Right atrium auricular region (tissue), 2 donors: ENCODE data around the gene PTRH2. TPM values are rescaled to one million over a fixed set of nuclear protein-coding genes. Genes with fewer than 3 reads are reported as not detected.

Source experiments
- DNase-seq: peaks from one replicate; pipeline ENCODE4 v3.0.0-alpha.2; 2019; ENCODE audit warnings: low spot score
- H3K27ac ChIP-seq, 2 donors: fragments of 200-600 bp; sonication (generic); 1 replicate in 1 of 2; 2 replicates in 1 of 2; pipeline ENCODE4 v1.5.1; 2016 to 2019
- H3K27me3 ChIP-seq, 2 donors: fragments of 200-600 bp; sonication (generic); one replicate each; pipeline versions ENCODE4 v1.5.1 to v1.6.0; 2017 to 2019
- H3K36me3 ChIP-seq: fragments of 200-600 bp; sonication (generic); one replicate; pipeline ENCODE4 v1.5.1; 2016
- H3K4me1 ChIP-seq, 2 donors: fragments of 200-600 bp; sonication (generic); one replicate each; pipeline versions ENCODE4 v1.5.1 to v1.6.0; 2017 to 2019
- H3K4me3 ChIP-seq, 2 donors: fragments of 200-600 bp; sonication (generic); 1 replicate in 1 of 2; 2 replicates in 1 of 2; pipeline ENCODE4 v1.5.1; 2017 to 2019; ENCODE audit warnings: mild to moderate bottlenecking in 1 of 2, moderate library complexity in 1 of 2
- H3K9me3 ChIP-seq, 2 donors: fragments of 200-600 bp; sonication (generic); one replicate each; pipeline ENCODE4 v1.5.1; 2019
- total RNA-seq, 2 donors: library from RNA; depleted of rRNA; stranded (reverse); fragments of >200 nt; gene quantifications; one replicate each; pipeline ENCODE4 v1.1.0, GENCODE V29; 2016
- TF ChIP-seq, protein P1 (sequence below), 2 donors: fragments of 200-600 bp; sonication (generic); IDR thresholded peaks; one replicate each; pipeline ENCODE4 v1.5.1; 2019; ENCODE audit warnings: antibody characterized with exemption in 2 of 2

PTRH2 gene
- total RNA-seq, 2 donors from 2014 or later: 13.8 to 14.1 TPM

DNA sequence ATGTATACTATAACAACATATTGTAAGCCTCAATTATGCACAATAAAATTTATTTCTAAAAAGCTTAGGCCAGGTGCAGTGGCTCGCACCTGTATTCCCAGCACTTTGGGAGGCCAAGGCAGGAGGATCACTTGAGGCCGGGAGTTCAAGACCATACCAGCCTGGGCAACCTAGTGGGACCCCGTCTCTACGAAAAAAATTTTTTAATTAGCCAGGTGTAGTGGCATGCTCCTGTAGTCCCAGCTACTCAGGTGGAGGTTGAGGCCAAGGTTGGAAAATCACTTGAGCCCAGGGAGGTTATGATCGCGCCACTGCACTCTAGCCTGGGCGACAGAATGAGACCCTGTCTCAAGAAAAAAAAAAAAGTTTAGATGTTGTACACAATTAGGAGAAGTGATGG lies 45.7 kb upstream of the PTRH2 start:
- H3K4me1 ChIP-seq: no peaks in the 10 kb centered on the region
- TF ChIP-seq, protein P1, sequence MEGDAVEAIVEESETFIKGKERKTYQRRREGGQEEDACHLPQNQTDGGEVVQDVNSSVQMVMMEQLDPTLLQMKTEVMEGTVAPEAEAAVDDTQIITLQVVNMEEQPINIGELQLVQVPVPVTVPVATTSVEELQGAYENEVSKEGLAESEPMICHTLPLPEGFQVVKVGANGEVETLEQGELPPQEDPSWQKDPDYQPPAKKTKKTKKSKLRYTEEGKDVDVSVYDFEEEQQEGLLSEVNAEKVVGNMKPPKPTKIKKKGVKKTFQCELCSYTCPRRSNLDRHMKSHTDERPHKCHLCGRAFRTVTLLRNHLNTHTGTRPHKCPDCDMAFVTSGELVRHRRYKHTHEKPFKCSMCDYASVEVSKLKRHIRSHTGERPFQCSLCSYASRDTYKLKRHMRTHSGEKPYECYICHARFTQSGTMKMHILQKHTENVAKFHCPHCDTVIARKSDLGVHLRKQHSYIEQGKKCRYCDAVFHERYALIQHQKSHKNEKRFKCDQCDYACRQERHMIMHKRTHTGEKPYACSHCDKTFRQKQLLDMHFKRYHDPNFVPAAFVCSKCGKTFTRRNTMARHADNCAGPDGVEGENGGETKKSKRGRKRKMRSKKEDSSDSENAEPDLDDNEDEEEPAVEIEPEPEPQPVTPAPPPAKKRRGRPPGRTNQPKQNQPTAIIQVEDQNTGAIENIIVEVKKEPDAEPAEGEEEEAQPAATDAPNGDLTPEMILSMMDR (IDR thresholded peaks at IDR 0.05): no peak
- H3K4me3 ChIP-seq: no peak overlapping the region
- H3K27ac ChIP-seq: no peak overlapping the region
- no peaks in the 10 kb centered on the region for H3K36me3 ChIP-seq
- no peak for DNase-seq
- no peaks in the 10 kb centered on the region for H3K9me3 ChIP-seq
- no peaks in the 10 kb centered on the region for H3K27me3 ChIP-seq

DNA sequence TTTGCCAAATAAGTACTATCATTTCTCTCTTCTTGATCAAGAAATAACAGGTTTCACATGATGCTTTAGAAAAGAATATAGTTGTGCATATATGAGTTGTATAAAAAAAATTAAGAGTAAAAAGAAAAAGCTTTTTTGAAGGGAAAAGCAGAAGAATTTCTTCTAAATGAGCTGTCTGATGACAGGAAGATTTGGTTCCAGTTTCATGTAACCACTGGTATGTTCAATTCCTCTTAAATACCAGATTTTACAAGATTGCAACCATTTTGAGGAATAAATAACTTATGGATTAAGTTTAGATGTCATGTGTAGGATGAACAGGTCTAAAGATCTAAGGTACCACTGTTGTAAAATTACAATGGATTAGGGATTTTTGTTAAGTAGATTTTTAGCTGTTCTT lies 45.2 kb upstream of the PTRH2 start:
- H3K27ac ChIP-seq: no peak overlapping the region
- H3K4me1 ChIP-seq: no peaks in the 10 kb centered on the region
- no peaks in the 10 kb centered on the region for H3K9me3 ChIP-seq
- no peak overlapping the region for H3K4me3 ChIP-seq
- no peak for DNase-seq
- H3K36me3 ChIP-seq: no peaks in the 10 kb centered on the region
- no peaks in the 10 kb centered on the region for H3K27me3 ChIP-seq
- TF ChIP-seq, protein P1 (IDR thresholded peaks at IDR 0.05): no peak

DNA sequence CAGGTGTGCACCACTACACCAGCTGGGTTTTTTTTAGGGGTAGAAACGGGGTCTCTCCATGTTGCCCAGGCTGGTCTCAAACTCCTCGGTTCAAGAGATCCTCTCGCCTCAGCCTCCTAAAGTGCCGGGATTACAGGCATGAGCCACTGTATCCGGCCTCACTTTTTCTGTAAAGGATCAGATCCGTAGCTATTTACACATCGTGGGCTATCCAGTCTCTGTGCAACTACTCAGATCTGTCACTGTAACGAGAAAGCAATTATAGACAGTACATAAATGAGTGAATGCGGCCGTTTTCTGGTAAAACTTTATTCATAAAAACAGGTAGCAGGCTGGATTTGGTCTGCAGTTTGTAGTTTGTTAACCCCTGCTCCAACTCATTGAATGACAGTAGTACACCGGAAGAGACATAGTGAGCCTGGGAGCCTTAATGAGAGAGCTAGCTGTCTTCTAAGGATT lies 44.8 kb upstream of the PTRH2 start:
- DNase-seq: no peak
- TF ChIP-seq, protein P1 (IDR thresholded peaks at IDR 0.05): no peak
- H3K9me3 ChIP-seq: no peaks in the 10 kb centered on the region
- H3K36me3 ChIP-seq: no peaks in the 10 kb centered on the region
- H3K27me3 ChIP-seq: no peaks in the 10 kb centered on the region
- H3K27ac ChIP-seq: no peak overlapping the region
- H3K4me1 ChIP-seq: no peaks in the 10 kb centered on the region
- no peak overlapping the region for H3K4me3 ChIP-seq

DNA sequence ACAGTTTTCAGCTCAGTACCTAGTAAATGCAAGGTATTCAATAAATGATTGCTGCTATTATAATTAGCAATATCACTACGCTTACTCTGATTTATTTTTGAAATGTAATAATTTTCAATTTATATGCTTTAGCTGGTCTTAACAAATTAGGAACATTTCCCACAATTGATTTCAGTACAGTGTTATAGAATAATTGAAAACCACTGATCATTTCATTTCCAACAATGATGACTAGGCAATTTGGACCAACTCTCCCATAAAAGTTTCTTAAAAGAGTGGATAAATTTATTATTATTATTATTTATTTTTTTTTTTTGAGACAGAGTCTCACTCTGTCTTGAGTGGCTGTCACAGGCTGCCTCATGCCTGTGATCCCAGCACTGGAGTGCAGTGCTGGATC lies 41.4 kb upstream of the PTRH2 start:
- H3K36me3 ChIP-seq: no peaks in the 10 kb centered on the region
- H3K27ac ChIP-seq: no peak overlapping the region

DNA sequence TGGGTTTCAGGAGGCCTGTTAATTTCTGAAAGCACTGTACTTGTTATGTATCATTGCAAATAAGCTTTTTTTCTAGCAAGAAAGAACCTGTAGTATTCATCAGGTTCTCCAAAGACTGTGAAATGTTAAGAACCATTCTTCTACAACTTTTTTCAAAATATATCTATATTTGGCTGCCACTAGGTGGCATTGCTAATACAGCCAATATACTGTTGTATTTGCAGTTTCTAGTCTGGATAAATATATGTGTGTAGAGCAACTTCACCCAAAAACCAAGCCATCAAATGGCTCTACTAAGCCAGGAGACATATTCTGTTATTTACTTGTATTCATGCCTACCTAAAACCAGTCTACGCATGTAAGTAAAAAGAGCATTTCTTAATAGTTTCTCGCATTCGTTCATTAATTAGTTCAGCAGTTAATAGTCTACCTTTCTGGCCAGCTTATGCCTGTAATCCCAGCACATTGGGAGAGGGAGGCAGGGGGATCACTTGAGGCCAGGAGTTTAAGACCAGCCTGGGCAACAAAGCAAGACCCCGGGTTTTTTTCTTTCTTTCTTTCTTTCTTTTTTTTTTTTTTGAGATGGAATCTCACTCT lies 39.7 kb upstream of the PTRH2 start:
- Histone ChIP-seq H3K4me1 (no peaks in the 10 kb centered on the region), H3K4me3 (no peak overlapping the region), H3K36me3 (no peaks in the 10 kb centered on the region), H3K9me3 (no peaks in the 10 kb centered on the region), H3K27ac (no peak overlapping the region), H3K27me3 (no peaks in the 10 kb centered on the region)
- TF ChIP-seq, protein P1 (IDR thresholded peaks at IDR 0.05): peak; percentile 47 to 71
- DNase-seq: no peak

More for the DNA sequence above, 41.4 kb upstream of the PTRH2 start:
- no peak for DNase-seq
- H3K27me3 ChIP-seq: no peaks in the 10 kb centered on the region
- TF ChIP-seq, protein P1 (IDR thresholded peaks at IDR 0.05): no peak
- no peaks in the 10 kb centered on the region for H3K4me1 ChIP-seq
- H3K9me3 ChIP-seq: no peaks in the 10 kb centered on the region
- H3K4me3 ChIP-seq: no peak overlapping the region

DNA sequence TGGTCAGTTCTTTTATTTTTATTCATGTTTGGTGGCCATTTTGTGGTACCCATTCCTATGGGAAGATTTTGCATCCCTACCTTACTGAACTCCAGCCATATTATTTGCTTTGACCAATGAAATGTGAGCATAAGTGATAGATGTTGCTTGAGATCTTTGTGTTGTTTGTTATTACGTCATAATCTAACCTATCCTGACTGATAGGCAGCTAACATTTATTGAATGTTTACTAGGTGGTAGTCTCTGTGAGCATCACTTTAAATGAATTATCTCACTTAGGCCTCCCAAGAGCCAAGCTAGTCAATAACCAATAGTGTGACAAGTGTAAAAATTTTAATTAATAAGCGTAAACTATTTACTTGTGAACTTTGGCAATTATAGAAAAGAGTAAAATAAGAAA lies 37.8 kb upstream of the PTRH2 start:
- DNase-seq: no peak
- TF ChIP-seq, protein P1 (IDR thresholded peaks at IDR 0.05): no peak
- Histone ChIP-seq H3K4me1 (no peaks in the 10 kb centered on the region), H3K27ac (no peak overlapping the region), H3K36me3 (no peaks in the 10 kb centered on the region), H3K9me3 (no peaks in the 10 kb centered on the region), H3K27me3 (no peaks in the 10 kb centered on the region), H3K4me3 (no peak overlapping the region)
